Glutamatergic neuron (in vitro differentiated cells): ENCODE measurements around the gene ELAC1. TPM values are rescaled to one million over a fixed set of nuclear protein-coding genes. Genes with fewer than 3 reads are reported as not detected.
"Not testable (repeated sequence)": the region's sequence is repeated elsewhere in the genome, so short reads cannot be mapped to it uniquely, and the experiment has no call there.

Experiments
- DNase-seq: peaks from one replicate; pipeline ENCODE4 v3.0.0; 2022
- H3K27ac Mint-ChIP-seq: one replicate; pipeline ENCODE4 v1.8.0; 2020; ENCODE audit warnings: mild to moderate bottlenecking, mixed read lengths, inconsistent platforms; ENCODE audit not compliant: unreplicated experiment
- H3K27me3 Mint-ChIP-seq: one replicate; pipeline ENCODE4 v1.8.0; 2020; ENCODE audit warnings: mild to moderate bottlenecking, moderate library complexity, mixed read lengths, inconsistent platforms; ENCODE audit not compliant: unreplicated experiment
- H3K36me3 Mint-ChIP-seq: one replicate; pipeline ENCODE4 v1.8.0; 2020; ENCODE audit warnings: mild to moderate bottlenecking, mixed read lengths, inconsistent platforms; ENCODE audit not compliant: unreplicated experiment
- H3K4me1 Mint-ChIP-seq: one replicate; pipeline ENCODE4 v1.8.0; 2020; ENCODE audit warnings: mild to moderate bottlenecking, low read depth, mixed read lengths, inconsistent platforms; ENCODE audit not compliant: unreplicated experiment
- H3K4me3 Mint-ChIP-seq: one replicate; pipeline ENCODE4 v1.8.0; 2020; ENCODE audit warnings: mild to moderate bottlenecking, mixed read lengths, inconsistent platforms; ENCODE audit not compliant: unreplicated experiment
- H3K9me3 Mint-ChIP-seq: one replicate; pipeline ENCODE4 v1.8.0; 2020; ENCODE audit warnings: mild to moderate bottlenecking, moderate library complexity, mixed read lengths, inconsistent platforms; ENCODE audit not compliant: unreplicated experiment
- CTCF ChIP-seq: fragments of 200-600 bp; sonication (generic); IDR thresholded peaks from one replicate; pipeline ENCODE4 v1.5.0; 2021; ENCODE audit not compliant: partially characterized antibody, unreplicated experiment
- total RNA-seq: library from RNA; stranded (reverse); fragmentation: NEBNext Ultra II Directional; extraction: Animal tissue kit (Norgen Biotek cat#: 25700); gene quantifications from one replicate; pipeline ENCODE4 v1.2.1, GENCODE V29; 2021; ENCODE audit not compliant: unreplicated experiment

Gene ELAC1
- total RNA-seq, 1 donor from 2014 or later = 9.2 TPM

- H3K9me3 Mint-ChIP-seq = no peaks in the 10 kb centered on the region
- TF ChIP-seq CTCF = no peak
- peaks cover 11% of the 10 kb centered on the region for H3K4me1 Mint-ChIP-seq
- H3K4me3 Mint-ChIP-seq = no peak overlapping the region
- DNase-seq = no peak
- H3K27ac Mint-ChIP-seq = no peak overlapping the region
- H3K27me3 Mint-ChIP-seq = peaks cover 3% of the 10 kb centered on the region
- no peaks in the 10 kb centered on the region for H3K36me3 Mint-ChIP-seq
Measured at GRCh38 chr18:50970006-50970405, 2.2 kb downstream of the ELAC1 start.

DNA sequence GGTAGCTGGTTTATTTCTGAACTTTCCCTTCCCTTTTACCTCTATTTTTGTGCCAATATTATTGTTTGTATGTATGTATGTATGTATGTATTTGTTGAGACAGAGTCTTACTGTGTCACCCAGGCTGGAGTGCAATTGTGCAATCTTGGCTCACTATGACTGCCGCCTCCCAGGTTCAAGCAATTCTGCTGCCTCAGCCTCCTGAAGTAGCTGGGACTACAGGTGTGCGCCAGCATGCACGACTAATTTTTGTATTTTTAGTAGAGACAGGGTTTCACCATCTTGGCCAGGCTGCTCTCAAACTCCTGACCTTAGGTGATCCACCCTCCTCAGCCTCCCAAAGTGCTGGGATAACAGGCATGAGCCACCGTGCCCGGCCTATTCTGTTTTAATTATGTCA lies 4.6 kb downstream of the ELAC1 start:
- H3K36me3 Mint-ChIP-seq = peaks cover 20% of the 10 kb centered on the region
- not testable (repeated sequence) for H3K4me3 Mint-ChIP-seq, H3K27me3 Mint-ChIP-seq, H3K27ac Mint-ChIP-seq, H3K9me3 Mint-ChIP-seq, DNase-seq
- H3K4me1 Mint-ChIP-seq = peaks cover 11% of the 10 kb centered on the region

- Mint-ChIP-seq H3K4me1 (peaks cover 9% of the 10 kb centered on the region), H3K27me3 (no peaks in the 10 kb centered on the region), H3K27ac (no peak overlapping the region), H3K36me3 (peaks cover 32% of the 10 kb centered on the region), H3K4me3 (no peak overlapping the region), H3K9me3 (peaks cover 4% of the 10 kb centered on the region)
- DNase-seq = no peak
- TF ChIP-seq CTCF = no peak
Measured at GRCh38 chr18:50973367-50974126, 5.7 kb downstream of the ELAC1 start.

DNA sequence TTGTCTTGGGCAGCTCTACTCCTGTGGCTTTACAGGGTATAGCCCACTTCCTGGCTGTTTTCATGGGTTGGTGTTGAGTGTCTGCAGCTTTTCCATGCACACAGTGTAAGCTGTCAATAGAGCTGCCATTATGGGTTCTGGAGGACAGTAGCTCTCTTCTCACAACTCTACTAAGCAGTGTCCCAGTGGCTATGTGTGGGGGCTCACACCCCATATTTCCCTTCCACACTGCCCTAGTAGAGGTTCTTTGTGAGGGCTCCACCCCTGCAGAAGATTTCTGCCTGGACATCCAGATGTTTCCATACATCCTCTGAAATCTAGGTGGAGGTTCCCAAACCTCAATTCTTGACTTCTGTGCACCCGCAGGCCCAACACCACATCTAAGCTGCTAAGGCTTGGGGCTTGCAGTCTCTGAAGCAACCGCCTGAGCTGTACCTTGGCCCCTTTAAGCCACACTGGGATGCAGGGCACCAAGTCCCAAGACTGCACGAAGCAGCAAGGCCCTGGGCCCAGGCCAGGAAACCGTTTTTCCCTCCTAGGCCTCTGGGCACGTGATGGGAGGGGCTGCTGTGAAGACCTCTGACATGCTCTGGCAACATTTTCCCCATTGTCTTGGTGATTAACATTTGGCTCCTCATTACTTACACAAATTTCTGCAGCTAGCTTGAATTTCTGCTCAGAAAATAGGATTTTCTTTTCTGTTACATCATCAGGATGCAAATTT lies 9.4 kb downstream of the ELAC1 start:
- Mint-ChIP-seq H3K4me1 (no peaks in the 10 kb centered on the region), H3K9me3 (peaks cover 4% of the 10 kb centered on the region), H3K36me3 (peaks cover 36% of the 10 kb centered on the region), H3K27me3 (no peaks in the 10 kb centered on the region), H3K27ac (no peak overlapping the region), H3K4me3 (no peak overlapping the region)
- no peak for TF ChIP-seq CTCF
- no peak for DNase-seq

DNA sequence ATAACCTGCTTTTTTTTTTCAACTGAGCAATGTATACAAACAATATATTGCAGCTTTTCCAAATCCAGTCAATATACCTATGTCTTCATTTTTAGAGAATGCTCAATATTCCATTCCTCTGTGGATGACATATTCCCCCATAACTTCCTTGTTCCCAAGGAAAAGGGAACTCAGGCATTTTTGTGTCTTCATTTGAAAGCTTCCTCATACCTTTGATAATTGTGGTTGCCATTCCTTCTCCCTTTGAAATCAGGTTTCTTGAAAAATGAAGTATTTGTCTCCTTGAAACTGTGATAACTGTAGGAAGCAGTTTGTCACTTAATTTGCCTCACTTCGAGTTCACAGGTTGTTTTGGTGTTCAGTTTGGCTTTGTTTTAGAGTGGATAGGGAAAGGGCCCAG lies 13.5 kb downstream of the ELAC1 start:
- no peak for TF ChIP-seq CTCF
- Mint-ChIP-seq H3K27ac (no peak overlapping the region), H3K36me3 (peaks cover 26% of the 10 kb centered on the region), H3K4me1 (no peaks in the 10 kb centered on the region), H3K9me3 (peaks cover 2% of the 10 kb centered on the region), H3K27me3 (peaks cover 2% of the 10 kb centered on the region), H3K4me3 (no peak overlapping the region)
- DNase-seq = no peak
